Mesenteric fat pad (tissue), 1 donor: ENCODE measurements around the gene CBX1. TPM values are rescaled to one million over a fixed set of nuclear protein-coding genes. Genes with fewer than 3 reads are reported as not detected.

Experiments
- DNase-seq: peaks from one replicate; pipeline ENCODE4 v3.0.0-alpha.2; 2020; ENCODE audit warnings: low spot score
- microRNA-seq: library from miRNA; unstranded; fragments of <30 nt; microRNA quantifications from one replicate; pipeline ENCODE4 v1.2.0, GENCODE V29; 2020; ENCODE audit warnings: borderline number of aligned reads
- total RNA-seq: library from RNA; stranded (reverse); fragmentation: NEBNext Ultra II Directional; extraction: Animal tissue kit (Norgen Biotek cat#: 25700); gene quantifications from one replicate; pipeline ENCODE4 v1.2.1, GENCODE V29; 2021
- donor health status: DM: yes; HTN: yes; CAD: no.

The CBX1 gene
- total RNA-seq, 1 donor from 2014 or later: 34.0 TPM

DNA sequence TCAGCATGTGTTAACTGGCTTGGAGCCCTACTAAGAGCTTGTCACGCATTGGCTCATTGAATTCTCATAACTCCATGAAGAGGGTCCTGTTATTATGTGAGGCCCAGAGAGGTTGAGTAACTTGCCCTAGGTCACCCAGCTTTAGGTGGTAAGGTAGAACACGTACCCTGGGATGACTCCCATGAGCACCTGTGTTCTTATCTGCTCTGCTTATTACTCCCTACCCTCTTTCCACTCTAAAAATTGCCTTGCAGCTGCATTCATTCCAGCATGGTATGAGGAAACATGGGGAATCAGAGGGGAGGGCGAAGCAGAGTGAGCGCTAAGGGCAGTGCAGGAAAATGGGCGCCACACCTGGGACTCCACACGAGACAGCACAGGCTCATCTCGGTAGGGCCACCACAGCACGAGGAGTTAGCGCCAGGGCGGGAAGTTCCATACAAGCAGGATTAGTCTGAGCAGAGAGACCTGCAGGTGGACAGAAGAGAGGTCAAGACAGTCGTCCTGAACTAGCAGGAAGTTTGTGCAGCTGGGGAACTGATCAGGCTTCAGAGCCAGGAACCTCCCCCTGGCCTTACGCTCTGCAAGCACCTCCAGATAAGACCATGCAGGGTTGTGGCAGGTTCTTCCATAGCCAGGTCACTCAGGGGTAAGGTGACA, 73.8 kb downstream of the CBX1 start:
- peak; percentile 85 for DNase-seq

DNA sequence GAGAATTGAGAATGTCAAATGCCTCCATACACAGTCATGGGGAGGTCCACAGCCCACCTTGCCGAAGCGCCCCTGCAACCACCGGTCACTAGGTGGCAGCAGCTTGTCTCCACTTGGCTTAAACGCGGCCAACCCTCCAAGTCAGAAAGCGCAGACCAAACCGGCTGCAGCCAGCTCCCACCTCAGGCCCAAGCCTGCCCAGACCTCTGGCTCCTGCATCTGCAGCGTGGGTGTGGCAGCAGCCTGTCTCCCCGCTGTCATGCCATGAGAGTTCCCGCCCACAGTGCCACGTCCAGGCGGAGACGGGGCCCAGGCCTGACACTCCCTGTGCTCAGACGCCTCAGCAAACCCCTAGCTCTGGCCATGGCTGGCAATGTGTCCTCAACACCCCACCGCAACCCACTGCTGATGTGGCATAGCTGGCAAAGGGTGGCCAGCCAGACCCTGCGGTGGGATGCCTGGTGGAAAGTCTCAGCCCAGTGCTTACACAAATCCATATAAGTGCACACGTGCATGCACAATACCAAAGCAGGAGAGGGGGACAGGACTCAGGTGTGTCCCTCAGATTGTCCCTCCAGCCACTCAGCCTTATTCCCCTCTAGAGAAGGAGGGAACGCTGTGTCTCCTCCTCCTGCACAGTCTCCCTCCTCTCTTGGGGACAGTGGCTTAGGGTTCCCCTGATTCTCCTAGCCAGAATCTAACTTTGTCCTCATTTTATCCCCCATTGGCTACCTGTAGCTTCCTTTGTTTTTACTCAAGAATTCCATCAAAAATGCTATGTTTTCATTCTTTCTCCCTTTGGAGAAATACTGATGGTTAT, 74.6 kb downstream of the CBX1 start:
- DNase-seq: peak; percentile 91

DNA sequence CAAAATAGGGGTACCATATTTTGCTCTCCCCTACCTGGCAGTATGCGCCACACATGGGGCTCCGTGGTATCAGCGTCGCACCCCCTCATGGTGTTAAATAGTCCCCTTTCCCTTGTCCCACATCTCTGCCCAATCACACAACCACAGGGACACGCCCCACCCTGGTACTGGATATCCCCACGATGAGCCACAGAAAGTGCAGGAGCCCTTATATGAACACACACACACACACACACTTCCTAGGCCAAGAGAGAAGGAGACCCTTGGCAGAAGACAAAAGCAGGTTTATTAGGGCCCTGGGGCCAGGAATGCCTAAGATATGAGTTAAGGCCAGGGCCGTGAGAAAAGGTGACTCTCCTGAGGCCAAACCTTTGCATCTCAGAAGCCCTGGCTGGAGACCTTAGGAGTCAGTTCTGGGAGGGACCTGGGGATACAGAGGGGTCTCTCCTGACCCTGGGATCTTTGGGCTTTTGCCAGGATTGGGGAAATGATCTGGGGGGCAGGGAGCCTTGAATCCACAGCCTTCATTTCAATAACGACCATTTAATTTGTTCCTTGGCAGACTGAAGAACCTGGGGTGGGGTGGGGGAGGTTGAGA, 75.3 kb downstream of the CBX1 start:
- DNase-seq: peak; percentile 30

DNA sequence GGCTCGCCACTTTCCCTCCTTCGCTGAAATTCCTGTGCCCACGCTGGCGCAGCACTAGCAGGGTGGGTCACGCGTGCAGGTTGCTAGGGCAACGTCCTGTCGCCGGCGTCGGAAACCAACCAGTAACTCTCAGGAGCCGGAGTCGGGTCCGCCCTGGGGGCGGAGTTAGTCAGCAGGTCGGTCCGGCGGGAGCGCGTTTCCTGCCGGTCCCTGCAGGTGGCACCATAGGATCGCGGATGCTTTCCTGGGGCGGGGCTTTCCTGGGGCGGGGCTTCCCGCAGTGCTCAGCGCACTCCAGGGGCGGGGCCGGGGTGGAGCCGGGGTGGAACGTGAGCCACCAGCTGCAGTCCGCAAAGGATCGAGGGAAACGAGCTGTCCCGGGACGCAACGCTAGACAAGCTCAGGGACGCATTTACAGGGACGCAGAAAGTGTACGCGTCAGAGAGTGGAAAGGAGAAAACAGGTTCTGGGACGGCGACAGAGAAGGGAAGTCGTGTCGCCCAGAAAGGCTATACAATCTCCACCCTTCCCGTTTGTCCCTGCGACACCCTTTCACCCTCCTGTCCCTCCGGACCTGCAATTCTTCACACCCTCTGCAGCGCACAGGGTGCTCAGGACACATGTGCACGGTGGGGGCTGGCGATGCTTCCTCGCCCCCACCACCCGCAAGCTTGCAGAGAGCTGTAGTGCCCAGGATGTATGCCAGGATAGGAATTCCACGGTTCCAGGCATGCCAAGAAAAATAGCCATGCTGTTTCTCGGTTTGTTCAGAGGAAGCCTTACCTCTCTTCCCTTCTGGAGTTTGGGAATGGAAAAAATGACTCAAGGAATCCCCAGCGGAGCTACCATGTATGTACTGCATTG, 76.0 kb downstream of the CBX1 start:
- DNase-seq: peak; percentile 99

DNA sequence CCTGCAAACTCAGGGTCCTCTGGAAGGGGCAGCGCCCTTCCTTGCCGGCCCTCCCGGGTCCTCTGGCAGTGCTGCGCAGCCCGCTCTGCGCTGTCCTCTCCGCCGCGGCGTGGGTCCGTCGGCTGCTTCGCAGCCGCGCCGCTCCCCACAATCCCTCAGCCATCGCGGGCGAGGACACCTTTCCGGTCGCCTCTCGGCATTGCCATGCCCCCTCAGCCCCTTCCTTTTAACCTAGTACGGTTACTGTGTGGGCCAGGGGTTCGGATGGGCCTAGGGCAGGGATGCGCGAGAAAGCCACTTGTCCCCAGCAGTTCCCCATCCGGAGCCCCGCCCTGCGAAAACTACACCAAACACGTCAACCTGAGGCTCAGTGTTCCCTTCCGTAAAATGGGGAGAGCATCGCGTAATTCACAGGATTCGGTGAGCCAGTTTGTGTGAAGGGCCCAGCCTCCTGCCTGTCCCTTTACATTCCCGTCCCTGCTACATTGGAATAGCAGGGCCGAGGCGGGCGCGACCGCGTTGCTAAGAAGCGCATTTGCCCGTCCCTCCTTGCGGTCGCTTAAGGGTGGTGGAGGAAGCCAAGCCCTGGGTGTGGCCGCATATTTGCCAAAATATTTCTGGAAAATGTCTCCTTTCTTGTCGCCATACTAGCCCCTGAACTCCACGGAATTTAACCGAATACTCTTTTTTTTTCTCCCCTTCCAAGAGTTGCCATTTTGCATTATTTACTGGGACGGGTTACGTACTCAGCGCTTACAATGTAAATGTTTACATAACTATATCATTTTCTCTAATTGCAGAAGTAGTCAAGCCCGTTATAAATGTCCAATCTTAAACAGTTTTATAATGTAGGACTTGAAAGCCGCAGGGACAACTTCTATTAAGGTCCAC, 76.9 kb downstream of the CBX1 start:
- DNase-seq: peak; percentile 90

DNA sequence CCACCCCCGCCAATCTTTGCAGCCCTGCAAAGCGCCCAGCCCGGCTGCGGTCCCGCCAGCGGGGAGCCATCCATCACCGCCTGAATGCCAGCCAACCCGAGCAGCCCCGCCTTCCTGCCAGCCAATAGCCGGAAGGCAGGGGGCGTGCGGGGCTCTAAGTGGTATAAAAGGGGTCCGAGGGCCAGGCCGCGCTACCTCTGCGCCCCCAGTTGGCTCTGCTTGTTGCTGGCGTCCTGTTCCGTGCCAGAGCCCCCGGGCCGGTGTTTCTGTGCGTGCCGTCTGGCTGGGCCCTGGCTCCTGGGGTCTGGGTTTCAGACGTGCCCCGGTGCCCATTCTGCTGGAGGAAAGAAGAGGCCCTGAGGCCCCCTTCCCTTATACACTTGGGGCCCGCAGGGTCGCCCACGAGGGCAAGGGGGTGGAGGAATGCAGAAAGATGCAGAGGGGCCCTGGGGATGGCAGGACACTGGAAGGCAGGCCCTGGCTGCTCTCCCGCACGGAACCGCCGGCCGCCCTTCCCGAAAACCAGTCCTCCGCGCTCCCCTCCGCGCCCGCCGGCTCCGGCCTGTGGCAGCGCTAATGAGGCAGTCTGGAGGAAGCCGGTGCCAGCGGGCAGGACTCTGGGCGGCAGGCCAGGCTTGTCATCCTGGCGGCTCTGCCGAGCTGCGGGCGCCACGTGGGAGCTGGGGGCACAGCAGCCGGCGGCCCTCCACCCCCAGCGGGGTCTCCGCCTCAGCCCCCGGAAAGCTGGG, 77.7 kb downstream of the CBX1 start:
- DNase-seq: peak; percentile 92

DNA sequence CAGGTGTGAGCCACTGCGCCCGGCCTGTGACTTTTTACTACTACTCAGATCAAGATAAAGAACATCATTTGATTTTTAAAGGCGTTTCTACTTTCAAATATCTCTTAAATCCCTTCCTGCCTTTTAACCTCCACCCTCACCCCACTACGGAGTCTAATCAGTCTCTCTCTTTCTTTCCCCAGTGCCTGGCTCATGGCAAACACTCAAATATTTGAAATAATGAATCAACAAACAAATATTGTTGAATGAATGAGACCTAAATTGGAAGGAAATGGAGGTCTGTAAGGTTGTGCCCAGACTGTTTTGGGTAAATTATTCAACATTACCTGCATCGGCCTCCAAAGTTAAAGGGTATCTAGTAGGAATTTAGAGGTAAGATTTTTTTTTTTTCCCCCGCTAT, 78.4 kb downstream of the CBX1 start:
- no peak for DNase-seq

DNA sequence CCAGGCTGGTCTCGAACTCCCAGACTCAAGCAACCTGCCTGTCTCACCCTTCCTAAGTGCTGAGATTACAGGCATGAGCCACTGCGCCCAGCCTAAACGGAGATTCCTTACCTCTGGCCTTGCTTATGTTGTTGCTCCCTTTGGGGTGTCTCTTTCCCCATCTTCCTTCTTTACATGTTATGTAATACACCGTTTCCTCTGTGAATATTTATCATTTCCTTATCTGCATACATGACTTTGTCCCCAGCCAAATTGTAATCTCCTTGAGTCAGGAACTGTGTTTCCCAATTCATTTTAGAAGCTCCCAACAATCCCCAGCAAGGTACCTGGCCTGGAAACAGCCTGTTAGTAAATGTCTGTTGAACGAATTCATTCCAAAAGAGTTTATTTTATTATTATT, 79.3 kb downstream of the CBX1 start:
- peak; percentile 4 for DNase-seq

Small RNA genes lying within 50 kb of the gene (microRNA-seq; reads per million reads assigned to microRNA genes)
- 563 reads per million, percentile 71 among the genes with 10 or more reads in this experiment for gene MIR152

Other genes with a start within 250 kb of the CBX1 start
- 12.7 TPM for gene SP2, start 205.2 kb downstream of the CBX1 start, total RNA-seq
- 28.2 TPM for gene PNPO, start 159.9 kb downstream of the CBX1 start, total RNA-seq
- gene PRR15L, start 143.6 kb downstream of the CBX1 start, total RNA-seq: not detected
- 105 TPM for gene CDK5RAP3, start 130.4 kb downstream of the CBX1 start, total RNA-seq
- gene COPZ2, start 63.7 kb downstream of the CBX1 start, total RNA-seq: 64.4 TPM
- gene NFE2L1, start 53.1 kb downstream of the CBX1 start, total RNA-seq: 171 TPM
- 20.7 TPM for gene SNX11, start 6.3 kb upstream of the CBX1 start, total RNA-seq